H9 (cell line): Measurements from ENCODE around the gene CDH9. TPM values are rescaled to one million over a fixed set of nuclear protein-coding genes. Genes with fewer than 3 reads are reported as not detected.

Source experiments
- DNase-seq: peaks from one replicate; pipeline ENCODE4 v3.0.0-alpha.2; 2017
- H2AFZ ChIP-seq: one replicate; pipeline ENCODE4 v1.6.1; 2013; ENCODE audit warnings: mild to moderate bottlenecking, low read length, control low read depth, moderate library complexity
- H2AK5ac ChIP-seq: 2 replicates; pipeline ENCODE4 v1.6.1; 2013; ENCODE audit warnings: low read length, control low read depth, mixed read lengths; ENCODE audit not compliant: insufficient read length
- H2BK120ac ChIP-seq: one replicate; pipeline ENCODE4 v1.6.1; 2013; ENCODE audit warnings: low read depth, mild to moderate bottlenecking, low read length, control low read depth, inconsistent platforms; ENCODE audit not compliant: poor library complexity, severe bottlenecking
- H2BK12ac ChIP-seq: 2 replicates; pipeline ENCODE4 v1.6.1; 2013; ENCODE audit warnings: low read length, control low read depth, mixed read lengths, low read depth; ENCODE audit not compliant: insufficient read length
- H2BK15ac ChIP-seq: 2 replicates; pipeline ENCODE4 v1.6.1; 2013; ENCODE audit warnings: low read depth, low read length, control low read depth
- H2BK20ac ChIP-seq: one replicate; pipeline ENCODE4 v1.6.1; 2013; ENCODE audit warnings: low read depth, mild to moderate bottlenecking, low read length, control low read depth, inconsistent platforms; ENCODE audit not compliant: poor library complexity, severe bottlenecking
- H2BK5ac ChIP-seq: 2 replicates; pipeline ENCODE4 v1.6.1; 2013; ENCODE audit warnings: low read length, control low read depth, mixed read lengths; ENCODE audit not compliant: insufficient read length
- H3K14ac ChIP-seq: 2 replicates; pipeline ENCODE4 v1.6.1; 2013; ENCODE audit warnings: low read length, control low read depth; ENCODE audit not compliant: insufficient read depth
- H3K18ac ChIP-seq: 2 replicates; pipeline ENCODE4 v1.6.1; 2013; ENCODE audit warnings: low read depth, mild to moderate bottlenecking, mixed read lengths, low read length, control low read depth; ENCODE audit not compliant: insufficient read length
- H3K23ac ChIP-seq: 2 replicates; pipeline ENCODE4 v1.6.1; 2013; ENCODE audit warnings: low read length, control low read depth, mixed read lengths, low read depth; ENCODE audit not compliant: insufficient read length
- H3K23me2 ChIP-seq: 2 replicates; pipeline ENCODE4 v1.6.1; 2013; ENCODE audit warnings: low read depth, mild to moderate bottlenecking, mixed read lengths, low read length, control low read depth; ENCODE audit not compliant: insufficient read length, poor library complexity, severe bottlenecking
- H3K27ac ChIP-seq: 2 replicates; pipeline ENCODE4 v1.5.1; 2013; ENCODE audit warnings: low read length, control low read depth, mixed read lengths, low read depth; ENCODE audit not compliant: insufficient read length
- H3K27me3 ChIP-seq: 2 replicates; pipeline ENCODE4 v1.6.1; 2013; ENCODE audit warnings: low read length, control low read depth, inconsistent platforms; ENCODE audit not compliant: insufficient read depth
- H3K4ac ChIP-seq: 2 replicates; pipeline ENCODE4 v1.6.1; 2013; ENCODE audit warnings: low read depth, mild to moderate bottlenecking, control low read depth, inconsistent platforms, low read length, moderate library complexity
- H3K4me1 ChIP-seq: 2 replicates; pipeline ENCODE4 v1.6.1; 2013; ENCODE audit warnings: low read length, control low read depth, inconsistent platforms; ENCODE audit not compliant: insufficient read depth
- H3K4me2 ChIP-seq: 2 replicates; pipeline ENCODE4 v1.6.1; 2013; ENCODE audit warnings: low read length, control low read depth, mixed read lengths; ENCODE audit not compliant: insufficient read length, insufficient read depth
- H3K56ac ChIP-seq: 2 replicates; pipeline ENCODE4 v1.6.1; 2013; ENCODE audit warnings: low read depth, mild to moderate bottlenecking, mixed read lengths, low read length, control low read depth; ENCODE audit not compliant: insufficient read length
- H3K79me1 ChIP-seq: 2 replicates; pipeline ENCODE4 v1.6.1; 2013; ENCODE audit warnings: low read depth, mild to moderate bottlenecking, moderate library complexity, low read length, control low read depth, inconsistent platforms; ENCODE audit not compliant: insufficient read depth, poor library complexity, severe bottlenecking
- H3K79me2 ChIP-seq: 2 replicates; pipeline ENCODE4 v1.6.1; 2013; ENCODE audit warnings: low read length, control low read depth, inconsistent platforms; ENCODE audit not compliant: insufficient read depth
- H3K9ac ChIP-seq: 2 replicates; pipeline ENCODE4 v1.6.1; 2013; ENCODE audit warnings: low read length, control low read depth, mixed read lengths; ENCODE audit not compliant: insufficient read length; ENCODE audit errors: extremely low read depth
- H3K9me3 ChIP-seq: one replicate; pipeline ENCODE4 v1.6.1; 2013; ENCODE audit warnings: low read depth, low read length, inconsistent platforms; ENCODE audit not compliant: control insufficient read depth
- H3T11ph ChIP-seq: one replicate; pipeline ENCODE4 v1.6.1; 2013; ENCODE audit warnings: mild to moderate bottlenecking, low read length, control low read depth, inconsistent platforms
- H4K20me1 ChIP-seq: one replicate; pipeline ENCODE4 v1.6.1; 2013; ENCODE audit not compliant: control insufficient read depth, insufficient read length, insufficient read depth
- H4K5ac ChIP-seq: 2 replicates; pipeline ENCODE4 v1.6.1; 2013; ENCODE audit warnings: low read depth, mild to moderate bottlenecking, mixed read lengths, low read length, control low read depth; ENCODE audit not compliant: insufficient read length
- H4K8ac ChIP-seq: replicated peaks from 2 replicates; pipeline ENCODE4 v1.6.1; 2013; ENCODE audit warnings: low read length, control low read depth, mixed read lengths, low read depth; ENCODE audit not compliant: insufficient read length
- H4K91ac ChIP-seq: 2 replicates; pipeline ENCODE4 v1.6.1; 2013; ENCODE audit warnings: low read depth, mild to moderate bottlenecking, moderate library complexity, mixed read lengths, low read length, control low read depth; ENCODE audit not compliant: insufficient read length
- H3K27ac Mint-ChIP-seq, 3 experiments: 2 replicates in 2 of 3; 3 replicates in 1 of 3; pipeline ENCODE4 v1.8.0; 2020 to 2021; ENCODE audit warnings: mixed read lengths in 3 of 3, mild to moderate bottlenecking in 1 of 3, moderate library complexity in 1 of 3
- H3K27me3 Mint-ChIP-seq: 2 replicates; pipeline ENCODE4 v1.8.0; 2021; ENCODE audit warnings: low read depth, mild to moderate bottlenecking, moderate library complexity, mixed read lengths
- H3K36me3 Mint-ChIP-seq, 3 experiments: 2 replicates in 2 of 3; 3 replicates in 1 of 3; pipeline ENCODE4 v1.8.0; 2020 to 2021; ENCODE audit warnings: low read depth in 3 of 3, mixed read lengths in 3 of 3; ENCODE audit not compliant: insufficient read depth in 1 of 3
- H3K4me1 Mint-ChIP-seq, 2 experiments: 2 replicates each; pipeline ENCODE4 v1.8.0; 2020; ENCODE audit warnings: mixed read lengths in 2 of 2
- H3K4me3 Mint-ChIP-seq, 2 experiments: 2 replicates in 1 of 2; 3 replicates in 1 of 2; pipeline ENCODE4 v1.8.0; 2020 to 2021; ENCODE audit warnings: mild to moderate bottlenecking in 2 of 2, mixed read lengths in 2 of 2, moderate library complexity in 1 of 2
- H3K9me3 Mint-ChIP-seq, 2 experiments: 2 replicates in 1 of 2; 3 replicates in 1 of 2; pipeline ENCODE4 v1.8.0; 2020; ENCODE audit warnings: mild to moderate bottlenecking in 2 of 2, mixed read lengths in 2 of 2, moderate library complexity in 1 of 2
- WGBS: extraction: QIAGEN DNeasy Blood & Tissue Kit; methylation state at CpG from one replicate; pipeline ENCODE4 v1.1.7; 2013; ENCODE audit warnings: missing lambda C conversion rate, low lambda C conversion rate, mixed read lengths; ENCODE audit not compliant: insufficient read length; ENCODE audit errors: extremely low coverage; 5-methylcytosine and 5-hydroxymethylcytosine counted together
- total RNA-seq: library from RNA; stranded (reverse); gene quantifications from 2 replicates; pipeline ENCODE4 v1.2.1, GENCODE V29; 2021
- TF ChIP-seq, protein P1 (sequence below): fragments of 200-600 bp; sonication (generic); conservative IDR thresholded peaks from 3 replicates; pipeline ENCODE4 v1.8.0; 2021; ENCODE audit warnings: antibody characterized with exemption, mild to moderate bottlenecking

Gene CDH9
- total RNA-seq, 1 experiment from 2014 or later: 0.61 TPM

DNA sequence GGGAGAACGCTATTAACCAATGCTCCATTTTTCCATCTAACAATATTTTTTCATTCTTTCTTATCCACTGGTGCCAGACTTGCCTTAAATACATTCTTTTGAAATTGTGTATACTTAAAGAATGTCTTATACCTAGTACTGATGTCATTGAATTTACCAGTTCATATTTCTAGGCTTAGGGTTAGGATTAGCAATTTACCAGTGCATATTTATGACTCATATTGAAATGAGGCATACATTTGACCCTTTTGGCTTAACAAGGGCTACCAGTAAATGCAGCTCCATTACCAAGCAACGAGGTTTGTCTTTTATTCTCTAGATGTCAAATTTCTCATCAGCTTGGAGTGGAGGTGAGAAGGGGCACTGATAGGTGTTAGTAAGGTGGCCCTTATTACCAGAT, 89.5 kb downstream of the CDH9 start:
- H3K27ac Mint-ChIP-seq: peak overlapping the region in 1 of 3 experiments; percentile 95; a peak in 2 of 7 replicates
- H2BK20ac ChIP-seq: no peak overlapping the region
- no peak overlapping the region for H2BK120ac ChIP-seq
- H3K79me2 ChIP-seq: no peaks in the 10 kb centered on the region
- H4K20me1 ChIP-seq: no peaks in the 10 kb centered on the region
- H3K4me1 Mint-ChIP-seq: no peaks in the 10 kb centered on the region
- no peak overlapping the region for H3K56ac ChIP-seq
- no peak for DNase-seq
- no peak overlapping the region for H3K27ac ChIP-seq
- H3K9me3 Mint-ChIP-seq: no peaks in the 10 kb centered on the region
- H3K4me2 ChIP-seq: no peak overlapping the region
- TF ChIP-seq, protein P1, sequence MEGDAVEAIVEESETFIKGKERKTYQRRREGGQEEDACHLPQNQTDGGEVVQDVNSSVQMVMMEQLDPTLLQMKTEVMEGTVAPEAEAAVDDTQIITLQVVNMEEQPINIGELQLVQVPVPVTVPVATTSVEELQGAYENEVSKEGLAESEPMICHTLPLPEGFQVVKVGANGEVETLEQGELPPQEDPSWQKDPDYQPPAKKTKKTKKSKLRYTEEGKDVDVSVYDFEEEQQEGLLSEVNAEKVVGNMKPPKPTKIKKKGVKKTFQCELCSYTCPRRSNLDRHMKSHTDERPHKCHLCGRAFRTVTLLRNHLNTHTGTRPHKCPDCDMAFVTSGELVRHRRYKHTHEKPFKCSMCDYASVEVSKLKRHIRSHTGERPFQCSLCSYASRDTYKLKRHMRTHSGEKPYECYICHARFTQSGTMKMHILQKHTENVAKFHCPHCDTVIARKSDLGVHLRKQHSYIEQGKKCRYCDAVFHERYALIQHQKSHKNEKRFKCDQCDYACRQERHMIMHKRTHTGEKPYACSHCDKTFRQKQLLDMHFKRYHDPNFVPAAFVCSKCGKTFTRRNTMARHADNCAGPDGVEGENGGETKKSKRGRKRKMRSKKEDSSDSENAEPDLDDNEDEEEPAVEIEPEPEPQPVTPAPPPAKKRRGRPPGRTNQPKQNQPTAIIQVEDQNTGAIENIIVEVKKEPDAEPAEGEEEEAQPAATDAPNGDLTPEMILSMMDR: no peak
- no peak overlapping the region for H3K14ac ChIP-seq
- no peaks in the 10 kb centered on the region for H3K9me3 ChIP-seq
- H4K5ac ChIP-seq: no peak overlapping the region
- H3K79me1 ChIP-seq: no peaks in the 10 kb centered on the region
- H3K9ac ChIP-seq: no peak overlapping the region
- H2BK12ac ChIP-seq: no peak overlapping the region
- H3K36me3 Mint-ChIP-seq: no peaks in the 10 kb centered on the region
- H3K4me3 Mint-ChIP-seq: no peak overlapping the region
- H3K4me1 ChIP-seq: no peaks in the 10 kb centered on the region
- H2BK15ac ChIP-seq: no peak overlapping the region
- no peak overlapping the region for H3K4ac ChIP-seq
- H2AK5ac ChIP-seq: no peak overlapping the region
- no peaks in the 10 kb centered on the region for H3K23me2 ChIP-seq
- no peak overlapping the region for H3K18ac ChIP-seq
- H2BK5ac ChIP-seq: no peak overlapping the region
- no peak overlapping the region for H2AFZ ChIP-seq
- no CpG with 5 or more reads among the region's 2 CpGs for WGBS
- no peak overlapping the region for H3T11ph ChIP-seq
- H3K23ac ChIP-seq: no peak overlapping the region
- no peaks in the 10 kb centered on the region for H3K27me3 Mint-ChIP-seq
- no peak overlapping the region for H4K91ac ChIP-seq
- no peak overlapping the region for H4K8ac ChIP-seq
- no peaks in the 10 kb centered on the region for H3K27me3 ChIP-seq
